Kidney epithelial cell (primary cell): ENCODE results near the gene ZNF214. TPM values are rescaled to one million over a fixed set of nuclear protein-coding genes. Genes with fewer than 3 reads are reported as not detected.
A peak's percentile ranks its signal among the peaks of the same experiment; 100 is the strongest.

Experiments used
- DNase-seq: peaks from one replicate; pipeline ENCODE4 v3.0.0-alpha.2; 2010; ENCODE audit warnings: low read depth
- H3K27me3 ChIP-seq: 2 replicates; pipeline ENCODE4 v1.6.0; 2011; ENCODE audit warnings: low read length; ENCODE audit not compliant: control insufficient read depth, insufficient read depth
- H3K36me3 ChIP-seq: 2 replicates; pipeline ENCODE4 v1.5.1; 2011; ENCODE audit warnings: low read length; ENCODE audit not compliant: control insufficient read depth, insufficient read depth
- H3K4me3 ChIP-seq: 2 replicates; pipeline ENCODE4 v1.5.1; 2011; ENCODE audit warnings: low read depth, mild to moderate bottlenecking, control low read depth, low read length
- total RNA-seq: library from RNA; depleted of rRNA; stranded (reverse); fragments of >200 nt; gene quantifications from 2 replicates; pipeline ENCODE4 v1.2.3, GENCODE V29; 2015
- TF ChIP-seq, protein P1 (sequence below): IDR thresholded peaks from 2 replicates; pipeline ENCODE4 v1.5.1; 2011; ENCODE audit warnings: mild to moderate bottlenecking, moderate library complexity, low read length, control low read depth, inconsistent platforms; ENCODE audit not compliant: insufficient read depth, poor library complexity, severe bottlenecking

Gene ZNF214
- total RNA-seq, 1 donor from 2014 or later: 4.0 TPM

DNA sequence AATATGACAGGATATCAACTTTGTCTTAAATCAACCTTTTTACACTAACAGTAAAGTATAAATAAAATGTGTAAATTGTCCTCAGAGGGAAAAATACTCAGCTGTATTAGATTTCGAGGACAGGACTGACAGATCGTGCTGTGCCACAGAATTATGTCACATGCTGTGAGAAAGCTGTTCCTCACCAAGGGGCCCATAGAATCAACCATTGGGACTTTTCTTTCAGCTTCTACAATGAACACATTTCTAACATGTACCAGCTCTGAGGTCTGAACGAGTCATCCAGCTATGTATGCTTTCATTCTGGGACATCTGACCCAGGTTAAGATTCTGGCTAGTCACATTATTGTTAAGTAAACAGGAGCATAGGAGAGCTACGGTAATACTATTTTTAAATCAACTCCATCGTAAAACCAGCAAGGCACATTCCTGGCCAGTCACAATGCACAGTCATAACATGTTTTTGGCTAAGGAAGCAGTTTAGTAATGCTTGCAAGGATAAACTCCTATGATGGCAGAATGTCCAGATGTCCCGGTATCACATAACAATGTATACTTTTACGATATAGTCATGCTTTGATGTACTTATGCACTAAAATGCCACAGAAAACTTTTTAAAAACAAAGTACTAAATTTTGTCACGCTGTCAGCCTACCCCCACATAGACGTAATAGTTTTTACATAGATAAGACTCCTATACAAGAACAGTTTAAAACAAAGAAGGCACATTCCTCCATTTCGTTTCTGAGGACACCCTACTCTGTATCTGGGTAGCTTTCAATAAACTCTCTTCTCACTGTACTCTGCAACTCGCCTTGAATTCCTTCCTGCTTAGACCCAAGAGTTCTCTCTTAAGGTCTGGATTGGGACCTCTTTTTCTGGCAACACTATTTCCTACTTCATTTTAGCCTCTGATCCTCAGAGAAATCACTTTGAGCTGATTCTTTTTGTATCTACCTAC lies 27.4 kb downstream of the ZNF214 start:
- Histone ChIP-seq H3K4me3 (no peak overlapping the region), H3K27me3 (no peaks in the 10 kb centered on the region), H3K36me3 (no peaks in the 10 kb centered on the region)
- TF ChIP-seq, protein P1, sequence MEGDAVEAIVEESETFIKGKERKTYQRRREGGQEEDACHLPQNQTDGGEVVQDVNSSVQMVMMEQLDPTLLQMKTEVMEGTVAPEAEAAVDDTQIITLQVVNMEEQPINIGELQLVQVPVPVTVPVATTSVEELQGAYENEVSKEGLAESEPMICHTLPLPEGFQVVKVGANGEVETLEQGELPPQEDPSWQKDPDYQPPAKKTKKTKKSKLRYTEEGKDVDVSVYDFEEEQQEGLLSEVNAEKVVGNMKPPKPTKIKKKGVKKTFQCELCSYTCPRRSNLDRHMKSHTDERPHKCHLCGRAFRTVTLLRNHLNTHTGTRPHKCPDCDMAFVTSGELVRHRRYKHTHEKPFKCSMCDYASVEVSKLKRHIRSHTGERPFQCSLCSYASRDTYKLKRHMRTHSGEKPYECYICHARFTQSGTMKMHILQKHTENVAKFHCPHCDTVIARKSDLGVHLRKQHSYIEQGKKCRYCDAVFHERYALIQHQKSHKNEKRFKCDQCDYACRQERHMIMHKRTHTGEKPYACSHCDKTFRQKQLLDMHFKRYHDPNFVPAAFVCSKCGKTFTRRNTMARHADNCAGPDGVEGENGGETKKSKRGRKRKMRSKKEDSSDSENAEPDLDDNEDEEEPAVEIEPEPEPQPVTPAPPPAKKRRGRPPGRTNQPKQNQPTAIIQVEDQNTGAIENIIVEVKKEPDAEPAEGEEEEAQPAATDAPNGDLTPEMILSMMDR: no peak
- DNase-seq: peak; percentile 44

DNA sequence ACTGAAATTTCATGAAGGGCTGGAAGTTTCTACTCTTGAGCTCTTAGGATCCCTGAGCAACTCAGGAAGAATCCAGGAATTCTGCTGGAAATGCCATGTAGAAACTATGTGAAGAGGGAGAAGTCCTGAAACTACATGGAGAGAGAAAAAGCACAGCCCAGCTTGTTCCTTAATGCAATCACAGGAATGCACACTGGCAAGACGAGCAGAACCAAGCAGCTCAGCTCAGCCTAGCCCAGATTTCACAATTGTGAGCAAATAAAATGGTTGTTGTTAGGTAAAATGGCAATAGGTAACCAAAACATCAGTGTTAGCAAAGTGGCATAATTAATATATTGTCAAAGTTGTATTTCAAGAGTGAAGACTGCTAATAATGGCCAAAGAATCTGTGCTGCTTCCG lies 28.1 kb downstream of the ZNF214 start:
- DNase-seq: no peak
- TF ChIP-seq, protein P1: no peak
- no peaks in the 10 kb centered on the region for H3K27me3 ChIP-seq
- H3K36me3 ChIP-seq: no peaks in the 10 kb centered on the region
- H3K4me3 ChIP-seq: no peak overlapping the region

DNA sequence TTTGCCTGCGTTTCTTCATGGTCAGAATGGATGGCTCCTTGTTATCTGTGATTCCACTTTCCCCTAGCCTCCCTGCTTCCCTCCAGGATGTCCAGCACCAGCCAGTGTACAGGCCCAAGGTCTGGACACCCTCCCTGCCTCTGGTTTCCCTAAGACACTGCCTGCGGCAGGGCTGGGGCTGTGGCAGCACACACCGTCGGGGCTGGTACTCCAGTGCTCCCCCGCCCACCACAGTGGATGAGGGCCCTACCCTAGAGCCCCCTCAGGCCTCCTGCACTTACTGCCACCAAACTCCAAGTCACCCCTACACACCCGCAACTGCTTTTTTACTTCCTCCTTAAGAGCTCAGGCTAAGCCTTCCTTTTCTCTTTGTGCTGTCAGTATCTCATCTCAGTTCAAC lies 28.9 kb downstream of the ZNF214 start:
- DNase-seq: no peak

DNA sequence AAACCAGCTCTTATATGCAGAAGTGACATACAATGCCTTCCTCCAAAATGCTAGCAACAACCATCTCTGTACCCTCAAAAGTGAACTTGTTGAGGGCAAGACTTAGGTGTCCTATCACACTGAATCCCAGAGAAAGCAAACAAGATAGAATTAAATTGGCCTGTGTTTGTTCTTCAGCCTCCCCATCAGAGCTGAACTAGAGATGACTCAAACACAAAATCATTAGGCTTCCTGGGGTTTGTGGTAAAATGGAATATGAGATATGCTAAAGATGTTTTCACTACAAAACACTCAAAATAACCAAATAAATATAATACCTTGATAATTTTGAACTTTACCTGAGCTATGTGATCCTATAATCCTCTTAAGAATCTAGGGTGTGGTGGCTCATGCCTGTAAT lies 31.6 kb downstream of the ZNF214 start:
- DNase-seq: no peak
- Histone ChIP-seq H3K36me3 (no peaks in the 10 kb centered on the region), H3K27me3 (no peaks in the 10 kb centered on the region), H3K4me3 (no peak overlapping the region)
- TF ChIP-seq, protein P1: no peak

More for the DNA sequence above, 28.9 kb downstream of the ZNF214 start:
- Histone ChIP-seq H3K36me3 (no peaks in the 10 kb centered on the region), H3K27me3 (no peaks in the 10 kb centered on the region), H3K4me3 (no peak overlapping the region)
- TF ChIP-seq, protein P1: no peak

DNA sequence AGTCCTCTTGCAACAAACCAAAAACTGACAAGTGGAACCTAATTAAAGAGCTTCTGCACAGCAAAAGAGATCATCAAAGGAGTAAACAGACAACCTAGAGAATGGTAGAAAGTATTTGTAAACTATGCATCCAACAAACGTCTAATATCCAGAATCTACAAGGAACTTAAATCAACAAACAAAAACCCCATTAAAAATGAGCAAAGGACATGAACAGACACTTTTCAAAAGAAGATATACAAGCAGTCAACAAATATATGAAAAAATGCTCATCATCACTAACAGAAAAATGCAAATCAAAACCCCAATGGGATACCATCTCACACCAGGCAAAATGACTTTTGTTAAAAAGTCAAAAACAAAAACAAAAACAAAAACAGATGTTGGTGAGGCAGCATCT lies 33.7 kb downstream of the ZNF214 start:
- Histone ChIP-seq H3K27me3 (no peaks in the 10 kb centered on the region), H3K4me3 (no peak overlapping the region), H3K36me3 (no peaks in the 10 kb centered on the region)
- DNase-seq: no peak
- TF ChIP-seq, protein P1: no peak
